Mesendoderm (in vitro differentiated cells): ENCODE measurements around the gene HDHD2. TPM values are rescaled to one million over a fixed set of nuclear protein-coding genes. Genes with fewer than 3 reads are reported as not detected.
A peak's percentile ranks its signal among the peaks of the same experiment; 100 is the strongest.
"Not testable (repeated sequence)": the region's sequence is repeated elsewhere in the genome, so short reads cannot be mapped to it uniquely, and the experiment has no call there.

ENCODE experiments used
- DNase-seq: peaks from one replicate; pipeline ENCODE4 v3.0.0; 2013
- H2AK5ac ChIP-seq: 2 replicates; pipeline ENCODE4 v1.6.1; 2013; ENCODE audit warnings: low read length, inconsistent platforms
- H2BK120ac ChIP-seq: 2 replicates; pipeline ENCODE4 v1.6.1; 2013; ENCODE audit warnings: low read depth, mild to moderate bottlenecking, low read length, moderate library complexity, mixed read lengths
- H2BK15ac ChIP-seq: replicated peaks from 2 replicates; pipeline ENCODE4 v1.6.1; 2013; ENCODE audit warnings: low read depth, mild to moderate bottlenecking, moderate library complexity
- H2BK5ac ChIP-seq: 2 replicates; pipeline ENCODE4 v1.6.1; 2013; ENCODE audit warnings: low read length, inconsistent platforms
- H3K18ac ChIP-seq: 2 replicates; pipeline ENCODE4 v1.6.1; 2013; ENCODE audit warnings: mild to moderate bottlenecking, low read length, mixed read lengths
- H3K23ac ChIP-seq: one replicate; pipeline ENCODE4 v1.6.1; 2013; ENCODE audit warnings: low read length
- H3K27ac ChIP-seq: 2 replicates; pipeline ENCODE4 v1.5.1; 2013; ENCODE audit warnings: low read depth, mild to moderate bottlenecking, inconsistent platforms, low read length, moderate library complexity
- H3K27me3 ChIP-seq: 2 replicates; pipeline ENCODE4 v1.6.1; 2013; ENCODE audit warnings: low read length, control low read depth, mild to moderate bottlenecking, inconsistent platforms; ENCODE audit not compliant: insufficient read depth, poor library complexity
- H3K36me3 ChIP-seq: 2 replicates; pipeline ENCODE4 v1.6.1; 2013; ENCODE audit warnings: low read length, inconsistent platforms; ENCODE audit not compliant: control insufficient read depth, insufficient read depth
- H3K4ac ChIP-seq: one replicate; pipeline ENCODE4 v1.6.1; 2013; ENCODE audit warnings: low read depth, mild to moderate bottlenecking, low read length, moderate library complexity
- H3K4me1 ChIP-seq: 2 replicates; pipeline ENCODE4 v1.6.1; 2013; ENCODE audit warnings: low read depth, low read length, inconsistent platforms; ENCODE audit not compliant: control insufficient read depth
- H3K4me2 ChIP-seq: 2 replicates; pipeline ENCODE4 v1.6.1; 2013; ENCODE audit warnings: low read length
- H3K4me3 ChIP-seq: 2 replicates; pipeline ENCODE4 v1.5.1; 2013; ENCODE audit warnings: mild to moderate bottlenecking, low read length
- H3K56ac ChIP-seq: one replicate; pipeline ENCODE4 v1.6.1; 2013; ENCODE audit warnings: low read length
- H3K79me1 ChIP-seq: 2 replicates; pipeline ENCODE4 v1.6.1; 2013; ENCODE audit warnings: low read length, inconsistent platforms
- H3K79me2 ChIP-seq: 2 replicates; pipeline ENCODE4 v1.6.1; 2013; ENCODE audit warnings: mild to moderate bottlenecking, low read length; ENCODE audit not compliant: control insufficient read depth, insufficient read depth
- H3K9ac ChIP-seq: 2 replicates; pipeline ENCODE4 v1.6.1; 2013; ENCODE audit warnings: low read length, inconsistent platforms
- H4K5ac ChIP-seq: one replicate; pipeline ENCODE4 v1.6.1; 2013; ENCODE audit warnings: low read length
- H4K8ac ChIP-seq: one replicate; pipeline ENCODE4 v1.6.1; 2013; ENCODE audit warnings: low read depth, mild to moderate bottlenecking, control low read depth, low read length, moderate library complexity
- WGBS: extraction: QIAGEN DNeasy Blood & Tissue Kit; methylation state at CpG from one replicate; pipeline ENCODE4 v1.1.7; 2013; ENCODE audit warnings: low lambda C conversion rate, missing lambda C conversion rate; ENCODE audit not compliant: insufficient coverage; ENCODE audit errors: extremely low coverage; 5-methylcytosine and 5-hydroxymethylcytosine counted together
- polyA plus RNA-seq, 2 experiments: library from polyadenylated mRNA; stranded (reverse); fragments of 200-250 nt; gene quantifications; one replicate each; pipeline ENCODE4 v1.2.3, GENCODE V29; 2013

Gene HDHD2, protein sequence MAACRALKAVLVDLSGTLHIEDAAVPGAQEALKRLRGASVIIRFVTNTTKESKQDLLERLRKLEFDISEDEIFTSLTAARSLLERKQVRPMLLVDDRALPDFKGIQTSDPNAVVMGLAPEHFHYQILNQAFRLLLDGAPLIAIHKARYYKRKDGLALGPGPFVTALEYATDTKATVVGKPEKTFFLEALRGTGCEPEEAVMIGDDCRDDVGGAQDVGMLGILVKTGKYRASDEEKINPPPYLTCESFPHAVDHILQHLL
- polyA plus RNA-seq (2013, experiment 1 of 2), result 22.8 TPM
- polyA plus RNA-seq (2013, experiment 2 of 2), result 22.6 TPM

GRCh38 chr18:47150029-47150823 is at the start of gene HDHD2:
Gene HDHD2, minus strand, starts transcription at chr18:47150500. Its CDS starts 14,061 bp downstream, at chr18:47136439.
- H2BK5ac ChIP-seq, result peak within 1 kb of the TSS; percentile 79
- H3K27me3 ChIP-seq, result no peaks in the 10 kb centered on the region
- H2AK5ac ChIP-seq, result peak within 1 kb of the TSS; percentile 34
- H3K18ac ChIP-seq, result peak within 1 kb of the TSS; percentile 72
- H4K8ac ChIP-seq, result peak within 1 kb of the TSS; percentile 91
- H3K4me3 ChIP-seq, result peak within 1 kb of the TSS; percentile 93
- DNase-seq, result peak; percentile 86
- peaks cover 23% of the 10 kb centered on the region for H3K79me2 ChIP-seq
- peak within 1 kb of the TSS; percentile 98 for H3K9ac ChIP-seq
- peak within 1 kb of the TSS; percentile 88 for H3K4me2 ChIP-seq
- no peaks in the 10 kb centered on the region for H3K4me1 ChIP-seq
- WGBS, result no CpG with 5 or more reads among the region's 70 CpGs
- H3K4ac ChIP-seq, result peak within 1 kb of the TSS; percentile 61
- peak within 1 kb of the TSS; percentile 51 for H3K23ac ChIP-seq
- no peaks in the 10 kb centered on the region for H3K36me3 ChIP-seq
- H3K79me1 ChIP-seq, result peaks cover 7% of the 10 kb centered on the region
- H3K27ac ChIP-seq, result peak within 1 kb of the TSS; percentile 71
- no peak within 1 kb of the TSS for H2BK120ac ChIP-seq
- H4K5ac ChIP-seq, result no peak within 1 kb of the TSS
- peak within 1 kb of the TSS; percentile 96 for H3K56ac ChIP-seq
- no peak within 1 kb of the TSS for H2BK15ac ChIP-seq

- H3K79me1 ChIP-seq, H3K36me3 ChIP-seq, H3K23ac ChIP-seq, H3K9ac ChIP-seq, H4K5ac ChIP-seq, H4K8ac ChIP-seq, H3K4me3 ChIP-seq, H3K27me3 ChIP-seq, H3K27ac ChIP-seq, H2BK15ac ChIP-seq, H3K4ac ChIP-seq, H2AK5ac ChIP-seq, H3K4me2 ChIP-seq, H3K18ac ChIP-seq, H3K79me2 ChIP-seq, H2BK120ac ChIP-seq, H3K4me1 ChIP-seq, DNase-seq, H3K56ac ChIP-seq, H2BK5ac ChIP-seq: not testable (repeated sequence)
- WGBS, result no CpG with 5 or more reads among the region's 3 CpGs
These were observed 45.7 kb upstream of the HDHD2 start for GRCh38 chr18:47195961-47196360.

DNA sequence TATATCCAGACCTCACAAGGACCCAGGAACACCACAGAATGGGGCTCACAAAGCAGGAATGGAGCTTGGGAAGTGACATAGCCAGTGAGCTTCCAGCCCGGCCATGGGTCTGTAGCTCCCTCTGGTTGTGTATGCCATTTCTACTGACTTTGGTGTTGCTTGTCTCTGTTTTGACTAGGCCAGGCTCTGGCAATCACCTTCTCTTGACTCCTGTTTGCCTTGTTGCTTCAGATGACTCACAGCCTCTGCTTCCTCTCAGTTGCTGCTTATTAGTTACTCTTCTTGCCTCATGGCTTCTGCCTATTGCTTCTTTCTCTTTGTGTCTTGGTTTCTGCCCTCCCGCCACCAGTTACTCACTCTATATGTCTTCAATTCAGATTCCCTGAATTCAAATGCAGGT is 41.7 kb upstream of the HDHD2 start:
- peaks cover 3% of the 10 kb centered on the region for H3K27me3 ChIP-seq
- no peak overlapping the region for H3K18ac ChIP-seq
- no peak overlapping the region for H3K56ac ChIP-seq
- H4K8ac ChIP-seq, result no peak overlapping the region
- H3K36me3 ChIP-seq, result no peaks in the 10 kb centered on the region
- H3K23ac ChIP-seq, result no peak overlapping the region
- no peak overlapping the region for H3K27ac ChIP-seq
- no peak overlapping the region for H3K9ac ChIP-seq
- no peak overlapping the region for H2AK5ac ChIP-seq
- DNase-seq, result peak; percentile 18
- H3K4me3 ChIP-seq, result no peak overlapping the region
- no peak overlapping the region for H2BK15ac ChIP-seq
- no peaks in the 10 kb centered on the region for H3K79me2 ChIP-seq
- WGBS, result no CpG with 5 or more reads among the region's 2 CpGs
- H4K5ac ChIP-seq, result no peak overlapping the region
- no peak overlapping the region for H2BK5ac ChIP-seq
- no peaks in the 10 kb centered on the region for H3K79me1 ChIP-seq
- no peaks in the 10 kb centered on the region for H3K4me1 ChIP-seq
- no peak overlapping the region for H2BK120ac ChIP-seq
- no peak overlapping the region for H3K4ac ChIP-seq
- H3K4me2 ChIP-seq, result no peak overlapping the region

DNA sequence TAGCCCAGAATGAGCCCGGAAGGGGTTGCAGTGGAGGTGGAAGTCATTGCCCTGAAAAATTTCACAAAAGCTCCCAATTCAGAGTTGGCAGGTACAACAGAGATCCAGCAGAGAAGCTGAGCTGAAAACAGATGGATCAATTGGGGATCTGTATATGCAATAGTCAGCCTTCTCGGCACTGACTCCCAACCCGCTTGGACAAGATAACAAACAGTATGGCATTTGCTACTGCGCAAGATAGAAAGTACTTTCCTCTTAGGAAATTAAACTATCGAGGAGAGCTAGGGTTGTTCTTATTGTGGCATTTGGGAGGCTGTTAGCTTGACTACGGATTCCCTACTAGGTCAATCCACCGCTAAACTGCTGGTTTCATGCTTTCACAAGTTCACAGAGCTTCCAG is 37.4 kb upstream of the HDHD2 start:
- H2BK5ac ChIP-seq, result no peak overlapping the region
- H3K18ac ChIP-seq, result no peak overlapping the region
- H3K27me3 ChIP-seq, result peaks cover 3% of the 10 kb centered on the region
- H3K4me2 ChIP-seq, result no peak overlapping the region
- no peak overlapping the region for H3K23ac ChIP-seq
- H3K4me1 ChIP-seq, result no peaks in the 10 kb centered on the region
- H3K4ac ChIP-seq, result no peak overlapping the region
- no CpG with 5 or more reads among the region's 7 CpGs for WGBS
- H4K5ac ChIP-seq, result no peak overlapping the region
- no peak overlapping the region for H3K56ac ChIP-seq
- no peak overlapping the region for H3K9ac ChIP-seq
- no peak overlapping the region for H2BK120ac ChIP-seq
- no peaks in the 10 kb centered on the region for H3K79me1 ChIP-seq
- no peak overlapping the region for H2BK15ac ChIP-seq
- no peaks in the 10 kb centered on the region for H3K79me2 ChIP-seq
- DNase-seq, result no peak
- no peak overlapping the region for H3K27ac ChIP-seq
- no peak overlapping the region for H3K4me3 ChIP-seq
- H2AK5ac ChIP-seq, result no peak overlapping the region
- H4K8ac ChIP-seq, result no peak overlapping the region
- H3K36me3 ChIP-seq, result no peaks in the 10 kb centered on the region

DNA sequence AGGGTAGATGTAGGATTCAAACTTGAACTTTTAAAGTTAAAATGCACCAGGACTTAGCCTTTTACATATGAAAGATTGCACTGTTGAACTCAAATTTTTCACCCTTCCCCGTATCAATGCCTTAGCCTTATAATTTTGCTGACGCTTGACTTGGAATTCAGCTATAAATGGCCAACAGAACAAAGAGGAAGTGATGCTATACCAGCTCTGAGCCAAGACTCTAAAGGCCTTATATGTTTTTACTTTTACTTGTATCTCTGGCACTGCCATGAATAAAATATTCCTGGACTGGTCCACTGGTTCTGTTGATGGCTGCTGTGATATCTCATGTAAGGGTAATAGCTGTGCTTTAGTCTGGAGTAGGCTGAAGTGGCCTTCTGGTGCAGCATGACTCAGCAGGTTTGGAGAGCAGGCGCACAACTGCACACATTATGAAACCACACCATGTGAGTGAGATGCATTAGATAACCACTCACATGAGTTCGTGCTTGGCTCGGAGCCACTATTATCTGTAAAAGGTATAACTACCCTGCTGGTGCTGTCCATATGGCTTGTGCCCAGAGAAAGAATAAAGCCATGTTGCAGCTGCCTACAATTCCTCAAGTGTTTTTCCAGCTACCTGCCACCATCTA is 34.2 kb upstream of the HDHD2 start:
- Histone ChIP-seq H2BK5ac (no peak overlapping the region), H2BK120ac (no peak overlapping the region), H3K9ac (no peak overlapping the region), H4K8ac (no peak overlapping the region), H3K4me2 (no peak overlapping the region), H3K4me1 (no peaks in the 10 kb centered on the region), H3K23ac (no peak overlapping the region), H2BK15ac (no peak overlapping the region), H3K79me2 (no peaks in the 10 kb centered on the region), H3K56ac (no peak overlapping the region), H3K27ac (no peak overlapping the region), H3K79me1 (no peaks in the 10 kb centered on the region), H3K27me3 (peaks cover 3% of the 10 kb centered on the region), H3K36me3 (no peaks in the 10 kb centered on the region), H4K5ac (no peak overlapping the region), H3K4ac (no peak overlapping the region), H3K18ac (no peak overlapping the region), H2AK5ac (no peak overlapping the region), H3K4me3 (no peak overlapping the region)
- WGBS, result no CpG with 5 or more reads among the region's 5 CpGs
- peak; percentile 56 for DNase-seq
